Fibroblast of lung (primary cell): ENCODE results near the gene ATP6V0E2. TPM values are rescaled to one million over a fixed set of nuclear protein-coding genes. Genes with fewer than 3 reads are reported as not detected.

ENCODE experiments used
- DNase-seq, 2 donors: peaks; one replicate each; pipeline versions ENCODE4 v3.0.0 to v3.0.0-alpha.2; 2010; ENCODE audit warnings: low read depth in 2 of 2
- H2AFZ ChIP-seq: 2 replicates; pipeline ENCODE4 v1.5.1; 2012; ENCODE audit warnings: low read length, control low read depth, inconsistent platforms
- H3K27ac ChIP-seq: 2 replicates; pipeline ENCODE4 v1.5.1; 2011; ENCODE audit warnings: low read length, control low read depth; ENCODE audit not compliant: insufficient read depth
- H3K27me3 ChIP-seq: 2 replicates; pipeline ENCODE4 v1.5.1; 2011; ENCODE audit warnings: mild to moderate bottlenecking, low read length; ENCODE audit not compliant: control insufficient read depth, insufficient read depth
- H3K36me3 ChIP-seq: 2 replicates; pipeline ENCODE4 v1.5.1; 2011; ENCODE audit warnings: low read length; ENCODE audit not compliant: control insufficient read depth, insufficient read depth
- H3K4me1 ChIP-seq: 2 replicates; pipeline ENCODE4 v1.5.1; 2011; ENCODE audit warnings: low read length; ENCODE audit not compliant: control insufficient read depth, insufficient read depth; ENCODE audit errors: extremely low read depth
- H3K4me2 ChIP-seq: 2 replicates; pipeline ENCODE4 v1.5.1; 2011; ENCODE audit warnings: low read length, control low read depth; ENCODE audit not compliant: insufficient read depth; ENCODE audit errors: extremely low read depth
- H3K4me3 ChIP-seq, 4 experiments: fragments of 200-600 bp in 1 of 4; sonication (generic) in 1 of 4; replicated peaks in 1 of 4; 2 replicates each; pipeline ENCODE4 v1.5.1; 2011 to 2016; ENCODE audit warnings: low read length in 4 of 4, low read depth in 3 of 4, mild to moderate bottlenecking in 3 of 4, control low read depth in 2 of 4, inconsistent platforms in 1 of 4, mixed read lengths in 1 of 4; ENCODE audit not compliant: insufficient read depth in 1 of 4; ENCODE audit errors: control extremely low read depth in 1 of 4
- H3K79me2 ChIP-seq: 2 replicates; pipeline ENCODE4 v1.5.1; 2012; ENCODE audit warnings: mild to moderate bottlenecking, low read length, inconsistent platforms; ENCODE audit not compliant: control insufficient read depth, insufficient read depth
- H3K9ac ChIP-seq: 2 replicates; pipeline ENCODE4 v1.5.1; 2011; ENCODE audit warnings: mild to moderate bottlenecking, low read length, control low read depth; ENCODE audit not compliant: insufficient read depth
- H3K9me3 ChIP-seq: 2 replicates; pipeline ENCODE4 v1.5.1; 2012; ENCODE audit warnings: low read depth, low read length; ENCODE audit not compliant: control insufficient read depth, insufficient read depth
- H4K20me1 ChIP-seq: 2 replicates; pipeline ENCODE4 v1.5.1; 2011; ENCODE audit warnings: low read length; ENCODE audit not compliant: control insufficient read depth, insufficient read depth; ENCODE audit errors: extremely low read depth
- CTCF ChIP-seq, 2 donors: IDR thresholded peaks in 1 of 2; conservative IDR thresholded peaks in 1 of 2; 1 replicate in 1 of 2; 2 replicates in 1 of 2; pipeline ENCODE4 v1.5.1; 2011 to 2012; ENCODE audit warnings: low read length in 2 of 2, control low read depth in 1 of 2, inconsistent platforms in 1 of 2, low read depth in 1 of 2, mild to moderate bottlenecking in 1 of 2
- EZH2 ChIP-seq: IDR thresholded peaks from 2 replicates; pipeline ENCODE4 v1.5.1; 2012; ENCODE audit warnings: low read length, control low read depth, mild to moderate bottlenecking; ENCODE audit errors: missing control alignments
- polyA plus RNA-seq, 2 donors: library from polyadenylated mRNA; depleted of rRNA in 1 of 2; stranded (reverse) in 1 of 2; unstranded in 1 of 2; fragments of >200 nt; gene quantifications; 2 replicates each; pipeline ENCODE4 v1.2.1, GENCODE V29; 2011 to 2012; ENCODE audit warnings: missing spikeins in 1 of 2
- total RNA-seq: library from RNA; depleted of rRNA; stranded (reverse); fragments of >200 nt; gene quantifications from 2 replicates; pipeline ENCODE4 v1.2.1, GENCODE V29; 2014

Gene ATP6V0E2
- total and polyA plus RNA-seq, 2 donors (not counting 1 experiment from before 2014, with no cell fraction given), result 14.3 to 22.6 TPM

- no peak overlapping the region for H2AFZ ChIP-seq
Measured at GRCh38 chr7:149825567-149826343, 48.0 kb upstream of the ATP6V0E2 start.

GRCh38 chr7:149826344-149827088, 47.3 kb upstream of the ATP6V0E2 start:
- Histone ChIP-seq H3K4me3 (no peak overlapping the region), H3K36me3 (no peaks in the 10 kb centered on the region), H4K20me1 (no peaks in the 10 kb centered on the region), H3K27me3 (no peaks in the 10 kb centered on the region), H3K9me3 (no peaks in the 10 kb centered on the region), H3K79me2 (no peaks in the 10 kb centered on the region), H2AFZ (no peak overlapping the region), H3K4me1 (no peaks in the 10 kb centered on the region), H3K9ac (no peak overlapping the region), H3K4me2 (no peak overlapping the region), H3K27ac (no peak overlapping the region)
- DNase-seq, result no peak
- TF ChIP-seq EZH2 (no peak), CTCF (conservative IDR thresholded peaks at IDR 0.05 in 1 of 2, IDR thresholded peaks at IDR 0.05 in 1 of 2; ENCODE audit: low read depth in 1 of 2, low read length in 2 of 2) (no peak)

More at GRCh38 chr7:149825567-149826343, 48.0 kb upstream of the ATP6V0E2 start:
- Histone ChIP-seq H3K4me3 (no peak overlapping the region), H3K4me2 (no peak overlapping the region), H3K9ac (no peak overlapping the region), H3K79me2 (no peaks in the 10 kb centered on the region), H3K9me3 (no peaks in the 10 kb centered on the region), H4K20me1 (no peaks in the 10 kb centered on the region), H3K4me1 (no peaks in the 10 kb centered on the region), H3K27me3 (no peaks in the 10 kb centered on the region), H3K27ac (no peak overlapping the region), H3K36me3 (no peaks in the 10 kb centered on the region)
- no peak for DNase-seq
- no peak for TF ChIP-seq EZH2

GRCh38 chr7:149827089-149827981, 46.4 kb upstream of the ATP6V0E2 start:
- H3K4me2 ChIP-seq, result no peak overlapping the region
- no peaks in the 10 kb centered on the region for H4K20me1 ChIP-seq
- no peaks in the 10 kb centered on the region for H3K79me2 ChIP-seq
- H2AFZ ChIP-seq, result no peak overlapping the region
- no peak overlapping the region for H3K9ac ChIP-seq
- no peaks in the 10 kb centered on the region for H3K27me3 ChIP-seq
- TF ChIP-seq EZH2, result no peak
- TF ChIP-seq CTCF (conservative IDR thresholded peaks at IDR 0.05 in 1 of 2, IDR thresholded peaks at IDR 0.05 in 1 of 2; ENCODE audit: low read depth in 1 of 2, low read length in 2 of 2), result no peak
- no peak for DNase-seq
- no peaks in the 10 kb centered on the region for H3K9me3 ChIP-seq
- H3K36me3 ChIP-seq, result no peaks in the 10 kb centered on the region
- no peak overlapping the region for H3K27ac ChIP-seq
- H3K4me1 ChIP-seq, result no peaks in the 10 kb centered on the region
- no peak overlapping the region for H3K4me3 ChIP-seq
